ENCODE data around the gene ULK1.

DNA sequence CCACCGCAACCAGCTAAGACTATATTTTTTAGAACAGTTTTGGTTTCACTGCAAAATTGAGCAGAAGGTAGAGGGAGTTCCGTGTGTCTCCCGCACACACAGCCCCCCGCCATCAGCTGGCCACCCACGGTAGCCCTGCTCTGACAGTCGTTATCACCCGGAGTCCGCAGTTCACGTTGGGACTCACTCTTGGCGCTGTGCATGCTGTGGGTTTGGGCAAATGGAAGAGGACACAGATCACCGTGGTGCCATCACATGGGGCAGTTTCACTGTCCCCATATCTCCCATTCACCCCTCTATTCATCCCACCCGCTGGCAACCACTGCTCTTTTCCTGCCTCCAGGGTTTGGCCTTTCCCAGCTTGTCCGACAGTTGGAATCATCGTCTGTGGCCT, 31.8 kb upstream of the ULK1 start:
- TF ChIP-seq, protein P1, sequence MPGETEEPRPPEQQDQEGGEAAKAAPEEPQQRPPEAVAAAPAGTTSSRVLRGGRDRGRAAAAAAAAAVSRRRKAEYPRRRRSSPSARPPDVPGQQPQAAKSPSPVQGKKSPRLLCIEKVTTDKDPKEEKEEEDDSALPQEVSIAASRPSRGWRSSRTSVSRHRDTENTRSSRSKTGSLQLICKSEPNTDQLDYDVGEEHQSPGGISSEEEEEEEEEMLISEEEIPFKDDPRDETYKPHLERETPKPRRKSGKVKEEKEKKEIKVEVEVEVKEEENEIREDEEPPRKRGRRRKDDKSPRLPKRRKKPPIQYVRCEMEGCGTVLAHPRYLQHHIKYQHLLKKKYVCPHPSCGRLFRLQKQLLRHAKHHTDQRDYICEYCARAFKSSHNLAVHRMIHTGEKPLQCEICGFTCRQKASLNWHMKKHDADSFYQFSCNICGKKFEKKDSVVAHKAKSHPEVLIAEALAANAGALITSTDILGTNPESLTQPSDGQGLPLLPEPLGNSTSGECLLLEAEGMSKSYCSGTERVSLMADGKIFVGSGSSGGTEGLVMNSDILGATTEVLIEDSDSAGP (CRISPR knock-in tag; IDR thresholded peaks at IDR 0.05; ENCODE audit: borderline replicate concordance) = no peak
- TF ChIP-seq, protein P2, sequence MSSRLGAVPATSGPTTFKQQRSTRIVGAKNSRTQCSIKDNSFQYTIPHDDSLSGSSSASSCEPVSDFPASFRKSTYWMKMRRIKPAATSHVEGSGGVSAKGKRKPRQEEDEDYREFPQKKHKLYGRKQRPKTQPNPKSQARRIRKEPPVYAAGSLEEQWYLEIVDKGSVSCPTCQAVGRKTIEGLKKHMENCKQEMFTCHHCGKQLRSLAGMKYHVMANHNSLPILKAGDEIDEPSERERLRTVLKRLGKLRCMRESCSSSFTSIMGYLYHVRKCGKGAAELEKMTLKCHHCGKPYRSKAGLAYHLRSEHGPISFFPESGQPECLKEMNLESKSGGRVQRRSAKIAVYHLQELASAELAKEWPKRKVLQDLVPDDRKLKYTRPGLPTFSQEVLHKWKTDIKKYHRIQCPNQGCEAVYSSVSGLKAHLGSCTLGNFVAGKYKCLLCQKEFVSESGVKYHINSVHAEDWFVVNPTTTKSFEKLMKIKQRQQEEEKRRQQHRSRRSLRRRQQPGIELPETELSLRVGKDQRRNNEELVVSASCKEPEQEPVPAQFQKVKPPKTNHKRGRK (CRISPR knock-in tag; IDR thresholded peaks at IDR 0.05) = no peak
- TF ChIP-seq ZNF75D (CRISPR knock-in tag; IDR thresholded peaks at IDR 0.05; ENCODE audit: borderline replicate concordance) (no peak), MTA3 (CRISPR knock-in tag; IDR thresholded peaks at IDR 0.05) (no peak), NFE2 (CRISPR knock-in tag; IDR thresholded peaks at IDR 0.05) (no peak)
- TF ChIP-seq, protein P3, sequence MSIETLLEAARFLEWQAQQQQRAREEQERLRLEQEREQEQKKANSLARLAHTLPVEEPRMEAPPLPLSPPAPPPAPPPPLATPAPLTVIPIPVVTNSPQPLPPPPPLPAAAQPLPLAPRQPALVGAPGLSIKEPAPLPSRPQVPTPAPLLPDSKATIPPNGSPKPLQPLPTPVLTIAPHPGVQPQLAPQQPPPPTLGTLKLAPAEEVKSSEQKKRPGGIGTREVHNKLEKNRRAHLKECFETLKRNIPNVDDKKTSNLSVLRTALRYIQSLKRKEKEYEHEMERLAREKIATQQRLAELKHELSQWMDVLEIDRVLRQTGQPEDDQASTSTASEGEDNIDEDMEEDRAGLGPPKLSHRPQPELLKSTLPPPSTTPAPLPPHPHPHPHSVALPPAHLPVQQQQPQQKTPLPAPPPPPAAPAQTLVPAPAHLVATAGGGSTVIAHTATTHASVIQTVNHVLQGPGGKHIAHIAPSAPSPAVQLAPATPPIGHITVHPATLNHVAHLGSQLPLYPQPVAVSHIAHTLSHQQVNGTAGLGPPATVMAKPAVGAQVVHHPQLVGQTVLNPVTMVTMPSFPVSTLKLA (IDR thresholded peaks at IDR 0.05) = no peak

All from HepG2 (cell line).